Stomach (tissue), 4 donors: ENCODE results near the gene GPBP1L1.

Experiments used
- CTCF ChIP-seq, 7 experiments: fragments of 450-650 bp in 4 of 7; fragments of 200-600 bp in 3 of 7; sonication (generic) in 3 of 7; IDR thresholded peaks; one replicate each; pipeline ENCODE4 v1.5.1; 2016 to 2019; ENCODE audit warnings: antibody characterized with exemption in 7 of 7, control low read depth in 2 of 7, mild to moderate bottlenecking in 1 of 7
- POLR2AphosphoS5 ChIP-seq, 3 donors: sonication (generic); formaldehyde crosslinking; IDR thresholded peaks; one replicate each; pipeline ENCODE4 v1.6.1; 2016; ENCODE audit warnings: antibody characterized with exemption in 3 of 3

DNA sequence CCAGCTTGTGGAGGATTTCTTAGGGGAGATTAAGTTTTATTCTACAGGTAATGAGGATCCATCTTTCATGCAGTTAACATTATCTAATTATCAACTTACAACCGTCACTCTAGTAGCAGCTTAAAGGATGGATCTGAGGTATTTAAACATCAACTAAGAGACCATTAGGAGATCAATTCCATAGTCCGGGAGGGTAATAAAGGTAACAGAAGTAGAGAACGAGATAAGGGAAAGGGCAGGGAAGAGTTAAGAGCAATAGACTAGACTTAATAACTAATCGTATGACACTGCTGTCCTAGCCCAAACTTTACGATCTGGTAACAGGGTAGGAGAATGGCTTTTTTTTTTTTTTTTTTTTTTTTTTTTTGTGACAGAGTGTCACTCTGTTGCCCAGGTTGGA lies 43.0 kb downstream of the GPBP1L1 start:
- TF ChIP-seq POLR2AphosphoS5 (IDR thresholded peaks at IDR 0.05): no peak
- TF ChIP-seq CTCF (IDR thresholded peaks at IDR 0.05): no peak
